Right renal cortex interstitium (tissue), 3 donors: ENCODE results near the gene CASD1. TPM values are rescaled to one million over a fixed set of nuclear protein-coding genes. Genes with fewer than 3 reads are reported as not detected.
A peak's percentile ranks its signal among the peaks of the same experiment; 100 is the strongest.

ENCODE experiments used
- DNase-seq, 3 donors: peaks; one replicate each; pipeline ENCODE4 v3.0.0-alpha.2; 2013; ENCODE audit warnings: low read depth in 3 of 3, low spot score in 2 of 3
- polyA plus RNA-seq, 3 donors: library from polyadenylated mRNA; unstranded; fragments of 120-200 nt; gene quantifications; one replicate each; pipeline ENCODE4 v1.2.1, GENCODE V29; 2013; ENCODE audit not compliant: insufficient read length in 3 of 3

CASD1 gene
- polyA plus RNA-seq, 3 donors, result 43.0 to 45.8 (median 43.4) TPM

- no peak for DNase-seq
Measured at GRCh38 chr7:94512735-94513564, 3.3 kb downstream of the CASD1 start.

- no peak for DNase-seq
Measured at GRCh38 chr7:94513565-94513860, 3.9 kb downstream of the CASD1 start.

- no peak for DNase-seq
Measured at GRCh38 chr7:94514140-94514889, 4.7 kb downstream of the CASD1 start.

DNA sequence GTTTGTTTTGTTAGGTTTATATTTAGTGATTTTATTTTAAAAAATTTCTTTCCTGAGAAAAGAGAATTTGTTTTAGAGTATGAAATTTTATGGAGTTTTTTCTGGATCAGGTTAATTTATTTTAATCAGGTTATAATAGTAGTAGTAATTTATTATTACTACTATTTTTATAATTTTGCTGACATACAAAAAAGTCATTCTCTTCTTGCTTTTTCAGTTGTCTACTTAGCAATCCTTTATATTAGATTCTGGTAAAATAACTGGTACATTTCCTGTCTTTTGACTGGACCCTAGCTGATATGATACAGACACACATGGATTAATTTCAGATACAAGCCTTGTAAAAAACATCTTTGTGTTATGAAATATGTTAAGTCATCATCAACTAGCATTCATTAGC is 5.3 kb downstream of the CASD1 start:
- no peak for DNase-seq

DNA sequence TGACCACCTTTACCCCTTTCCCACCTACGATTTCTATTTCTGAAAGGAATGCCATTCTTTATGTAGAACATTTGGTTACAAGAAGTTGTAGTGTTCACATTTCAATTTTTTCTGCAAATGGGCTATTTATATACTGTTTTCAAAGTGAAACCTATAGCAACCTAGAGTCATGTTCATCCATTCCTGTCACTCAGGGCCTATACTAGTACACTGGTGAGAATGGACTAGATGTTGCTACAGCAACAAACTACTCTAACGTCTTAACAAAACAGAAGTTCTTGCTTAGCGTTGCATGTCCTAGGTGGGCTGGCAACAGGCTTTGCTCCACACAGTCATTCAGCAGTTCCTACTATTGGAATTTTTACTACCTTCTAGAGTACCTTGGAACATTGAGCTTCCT is 16.3 kb downstream of the CASD1 start:
- no peak for DNase-seq

- DNase-seq, result no peak
Measured at GRCh38 chr7:94529516-94529915, 19.9 kb downstream of the CASD1 start.

DNA sequence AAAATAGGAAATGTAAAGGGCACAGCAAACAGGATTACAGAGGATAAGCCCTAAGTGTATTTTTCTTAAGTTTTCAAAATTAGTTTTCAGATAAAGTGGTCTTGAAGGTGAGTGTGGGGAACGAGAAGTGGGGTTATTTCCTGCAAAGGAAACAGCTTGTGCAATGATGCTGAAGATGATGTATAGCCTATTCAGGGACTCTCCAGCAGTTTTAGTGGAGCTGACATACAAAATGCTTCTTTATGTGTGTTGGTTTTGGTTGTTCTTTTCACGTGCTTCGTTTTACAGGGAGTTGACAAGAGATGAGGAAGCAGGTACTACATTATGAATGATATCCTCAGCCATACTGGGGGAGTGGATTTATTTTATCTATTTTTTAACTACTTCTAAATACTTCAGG is 20.5 kb downstream of the CASD1 start:
- DNase-seq, result no peak

DNA sequence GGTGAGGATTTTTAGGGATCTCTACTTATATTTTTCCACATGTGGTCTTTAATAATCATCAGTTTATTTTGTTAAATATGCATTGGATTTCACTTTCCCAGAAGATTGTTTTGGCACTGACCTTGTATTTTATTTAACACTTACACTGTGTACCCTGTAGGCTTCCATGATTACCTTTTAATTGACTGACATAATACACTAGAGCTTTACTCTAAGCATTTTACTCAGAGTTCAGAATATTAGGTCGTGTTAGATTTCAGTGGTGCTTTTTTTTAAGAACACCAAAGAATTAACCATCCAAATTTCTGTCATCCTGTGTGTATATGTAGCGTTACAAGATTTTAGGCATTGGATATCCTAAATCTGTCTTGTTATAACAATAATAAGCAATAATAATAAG is 23.1 kb downstream of the CASD1 start:
- DNase-seq, result no peak

- DNase-seq, result no peak
Measured at GRCh38 chr7:94540428-94540827, 30.8 kb downstream of the CASD1 start.

- DNase-seq, result peak in 1 of 3 donors; percentile 26
Measured at GRCh38 chr7:94547126-94547525, 37.5 kb downstream of the CASD1 start.

DNA sequence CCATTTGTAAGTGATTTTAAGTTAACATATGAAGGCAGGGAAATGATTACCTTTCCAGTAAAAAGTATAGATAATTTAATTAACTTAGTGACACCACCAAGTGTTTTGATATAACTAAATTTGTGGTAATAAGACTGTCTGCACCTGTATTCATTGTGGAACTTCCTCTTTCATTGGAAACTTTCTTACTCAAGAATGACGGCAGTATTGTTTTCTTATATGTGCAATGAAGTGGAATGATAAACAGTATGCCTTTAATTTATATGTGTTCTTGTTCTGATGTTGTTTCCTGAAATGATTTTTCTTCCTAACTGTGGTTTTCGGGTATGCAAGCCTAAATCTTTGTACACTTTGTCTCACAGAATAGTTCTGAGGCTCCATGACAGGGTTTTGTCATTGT is 46.4 kb downstream of the CASD1 start:
- no peak for DNase-seq

DNA sequence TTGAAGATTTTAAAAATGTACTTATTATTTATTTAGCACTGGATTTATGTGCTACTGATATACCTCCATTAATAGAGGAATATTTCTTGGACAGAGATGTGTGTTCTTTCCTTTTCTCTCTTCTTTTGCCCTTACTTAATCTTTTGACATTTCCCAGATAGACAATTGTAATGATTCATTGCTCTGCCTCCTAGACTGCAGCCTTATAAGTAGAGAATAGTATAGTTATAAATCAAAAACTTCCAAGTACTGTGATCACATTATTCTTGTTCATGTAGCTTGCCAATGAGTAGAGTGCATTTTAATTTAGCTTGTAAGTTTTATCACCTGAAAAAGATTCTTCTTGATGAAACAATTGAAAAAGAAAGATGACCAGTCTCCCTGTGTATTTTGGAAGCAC is 47.6 kb downstream of the CASD1 start:
- DNase-seq, result no peak

DNA sequence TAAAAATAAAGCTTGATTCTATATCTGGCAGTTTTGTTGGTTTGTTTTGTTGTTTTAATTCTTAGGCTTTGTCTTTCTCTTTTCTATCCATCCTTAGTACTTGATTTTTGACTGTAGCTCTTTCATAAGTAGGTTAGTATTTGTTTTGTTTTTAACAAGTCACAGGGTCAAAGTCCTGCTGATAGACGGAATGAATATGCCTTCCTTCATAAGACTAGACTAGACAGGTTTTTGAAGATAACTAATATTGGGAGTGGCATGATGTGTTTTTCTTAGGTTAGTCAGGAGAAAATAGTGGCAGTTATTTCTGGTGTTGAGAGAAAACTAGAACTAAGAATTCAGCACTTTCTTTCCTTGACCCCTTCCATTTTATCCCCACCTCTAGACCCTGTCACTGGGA is 50.4 kb downstream of the CASD1 start:
- DNase-seq, result no peak

- no peak for DNase-seq
Measured at GRCh38 chr7:94561841-94562514, 52.4 kb downstream of the CASD1 start.

DNA sequence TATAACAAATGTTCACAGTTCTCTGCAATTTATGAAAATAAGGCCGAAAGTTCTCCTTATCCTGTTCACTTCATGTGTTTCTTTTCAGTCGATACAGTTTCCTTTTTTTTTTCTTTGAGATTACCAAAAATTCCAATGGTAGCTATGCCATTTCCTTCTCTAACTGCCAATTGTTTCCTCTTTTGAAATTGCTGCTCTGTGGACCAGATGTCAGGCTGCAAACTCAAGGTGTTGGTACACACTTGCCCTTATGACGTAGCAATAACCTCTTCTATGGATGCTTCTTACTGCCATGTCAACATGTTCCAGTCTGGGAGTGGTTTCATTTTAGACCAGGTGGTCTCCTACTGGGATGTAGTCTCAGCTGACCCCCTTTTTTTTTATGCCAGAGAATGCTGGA is 52.9 kb downstream of the CASD1 start:
- DNase-seq, result no peak

DNA sequence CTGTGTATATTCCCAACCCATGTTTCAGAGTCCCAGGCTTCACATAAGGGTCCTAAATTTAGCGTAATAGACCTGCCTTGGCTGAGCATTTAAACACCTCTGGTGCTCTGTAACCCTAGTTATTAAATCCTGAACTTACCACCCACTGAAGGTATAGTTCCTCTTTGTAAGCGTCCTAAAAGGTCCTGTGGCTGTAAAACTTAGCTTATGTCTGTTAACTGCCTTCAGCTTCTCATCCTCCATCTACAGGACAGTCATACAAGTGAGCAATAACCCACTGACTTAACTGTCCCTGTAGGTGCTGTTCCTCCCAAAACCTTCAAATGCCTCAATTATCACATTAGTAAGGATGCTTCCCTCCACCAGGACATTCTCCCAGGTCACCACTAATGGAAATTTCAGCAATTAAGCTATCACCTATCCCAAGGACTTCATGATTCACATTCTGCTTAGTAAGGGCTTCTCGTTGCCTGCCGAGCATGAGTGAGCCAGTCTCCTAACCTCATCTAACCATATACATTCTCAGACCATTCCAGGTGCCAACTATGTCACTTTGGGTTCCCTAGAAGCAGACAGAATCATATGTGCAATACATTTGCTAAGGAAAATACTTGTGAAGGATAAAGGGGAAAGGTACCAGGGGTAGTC is 55.8 kb downstream of the CASD1 start:
- no peak for DNase-seq

GRCh38 chr7:94567396-94567795 is 57.8 kb downstream of the CASD1 start:
- no peak for DNase-seq

GRCh38 chr7:94571816-94572215 is 62.2 kb downstream of the CASD1 start:
- DNase-seq, result no peak

DNA sequence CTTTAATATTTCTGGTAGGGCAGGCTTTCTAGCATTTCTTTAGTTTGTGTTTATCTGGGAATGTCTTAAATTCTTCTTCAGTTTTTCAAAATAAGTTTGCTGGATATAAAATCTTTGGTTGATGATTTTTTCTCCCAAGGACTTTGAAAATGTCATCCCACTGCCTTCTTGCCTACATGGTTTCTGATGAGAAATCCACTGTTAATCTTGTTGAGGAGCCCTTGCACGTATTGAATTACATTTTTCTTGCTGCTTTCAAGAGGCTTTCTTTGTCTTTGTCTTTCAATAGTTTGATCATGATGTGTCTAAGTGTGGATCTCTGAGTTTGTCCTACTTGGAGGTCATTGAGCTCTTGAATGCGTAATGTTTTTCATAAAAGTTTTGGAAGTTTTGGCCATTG is 66.0 kb downstream of the CASD1 start:
- no peak for DNase-seq

GRCh38 chr7:94576316-94576715 is 66.7 kb downstream of the CASD1 start:
- no peak for DNase-seq

DNA sequence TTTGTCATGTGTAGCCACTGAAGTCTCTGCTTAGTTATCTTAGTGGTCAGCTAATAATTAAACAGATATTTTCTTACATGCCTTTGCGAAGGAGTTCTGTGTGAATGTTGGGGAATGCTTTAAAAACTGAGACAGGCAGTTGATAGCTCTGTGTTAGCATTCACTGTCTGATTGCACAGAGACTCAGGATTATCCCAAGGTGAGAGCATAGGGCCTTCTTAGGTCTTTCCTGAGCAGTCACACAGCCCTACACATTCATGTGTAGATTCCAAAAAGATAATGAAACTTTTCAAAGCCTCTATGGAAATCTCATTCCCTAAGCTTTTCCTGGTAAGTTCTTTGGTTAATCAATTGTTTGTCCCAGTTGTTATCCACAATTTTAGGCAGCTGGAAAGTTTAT is 67.7 kb downstream of the CASD1 start:
- DNase-seq, result no peak
